Stimulated activated CD4-positive, alpha-beta T cell treated with anti-CD3 and anti-CD28 coated beads, Interleukin-4, amount 100 ng/mL, for 4 hours (primary cell): ENCODE measurements around the gene DLX2.
A peak's percentile ranks its signal among the peaks of the same experiment; 100 is the strongest.

ENCODE experiments used
- DNase-seq, 2 experiments: peaks; one replicate each; pipeline ENCODE4 v3.0.0-alpha.2; 2020

Gene DLX2

DNA sequence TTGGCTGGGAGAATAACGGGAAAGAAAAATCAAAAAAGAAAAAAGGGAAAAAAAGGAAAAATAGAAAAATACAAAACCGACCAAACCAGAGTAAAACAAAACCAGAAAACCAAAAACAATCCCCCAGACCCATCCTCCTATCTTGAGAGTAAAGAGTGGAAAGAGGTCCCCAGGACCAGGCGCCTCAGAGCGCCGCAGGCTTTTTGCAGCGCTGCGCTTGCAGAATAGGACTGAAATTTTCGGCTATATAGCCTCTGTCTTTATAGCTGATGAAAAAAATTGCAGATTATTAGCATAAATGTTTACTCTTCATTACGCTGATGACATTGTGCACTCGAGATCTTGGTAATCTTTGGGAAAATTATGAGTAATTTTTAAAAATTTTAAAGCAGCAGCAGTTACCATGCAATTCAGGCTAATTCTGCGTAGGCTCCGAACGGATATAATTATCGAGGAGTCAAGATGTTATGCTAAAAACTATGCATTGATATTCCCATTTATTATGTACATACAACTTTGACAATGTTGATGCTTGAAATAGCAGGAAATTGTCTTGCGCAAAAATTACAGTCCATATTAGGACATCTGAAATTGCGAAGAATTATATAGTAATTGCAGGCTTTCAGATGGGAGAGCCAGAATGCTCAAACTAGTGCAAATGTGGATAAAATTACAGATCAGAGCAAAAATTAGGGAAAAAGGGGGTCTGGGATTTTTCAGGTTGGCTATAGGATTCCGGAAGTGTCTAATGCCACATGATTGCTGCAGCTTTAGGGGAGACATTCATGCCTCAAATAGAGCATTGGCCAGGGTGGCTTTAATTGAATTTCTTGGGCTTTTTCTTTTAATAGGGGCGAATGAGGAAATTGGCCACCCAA lies 9.0 kb downstream of the DLX2 start:
- no peak for DNase-seq

- DNase-seq = no peak
Measured at GRCh38 chr2:172092716-172093415, 9.8 kb downstream of the DLX2 start.

DNA sequence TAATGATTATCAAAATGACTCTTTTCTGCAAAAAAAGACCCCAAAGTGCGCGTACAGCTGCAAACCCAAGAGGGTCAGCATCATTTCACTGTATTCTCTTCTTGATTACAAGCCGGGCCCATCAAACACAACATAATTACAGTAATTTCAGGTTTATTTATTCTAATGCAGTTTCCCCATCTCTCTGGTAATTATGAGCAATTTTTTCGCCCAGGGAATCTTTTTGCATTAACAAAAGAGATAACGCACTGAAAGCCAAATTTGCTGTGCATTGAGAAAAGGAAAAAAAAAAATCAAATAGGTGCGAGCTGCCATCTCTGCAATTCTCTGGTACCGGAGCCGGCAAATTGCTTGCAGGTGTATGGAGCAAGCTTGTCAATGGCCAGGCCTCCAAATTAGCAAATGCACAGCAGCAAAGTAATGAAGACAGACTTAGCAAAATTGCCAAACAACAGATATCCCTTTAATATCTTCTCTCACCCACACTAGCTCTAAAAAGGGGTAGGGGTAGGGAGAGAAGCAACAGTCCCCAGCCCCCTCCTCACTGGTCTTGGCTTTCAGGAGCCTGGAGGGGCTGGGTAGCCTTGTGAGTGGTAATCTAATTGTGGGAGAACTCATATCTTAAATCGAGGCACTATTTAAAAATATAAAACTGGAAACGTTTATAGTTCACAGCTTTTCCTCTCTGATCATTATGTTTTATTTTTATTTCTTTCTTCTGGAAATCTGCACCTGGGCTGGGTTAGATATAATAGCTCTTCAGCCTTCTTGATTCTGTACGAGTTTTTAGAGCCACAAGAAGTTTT lies 10.7 kb downstream of the DLX2 start:
- no peak for DNase-seq

GRCh38 chr2:172091000-172091641 lies 11.6 kb downstream of the DLX2 start:
- no peak for DNase-seq

DNA sequence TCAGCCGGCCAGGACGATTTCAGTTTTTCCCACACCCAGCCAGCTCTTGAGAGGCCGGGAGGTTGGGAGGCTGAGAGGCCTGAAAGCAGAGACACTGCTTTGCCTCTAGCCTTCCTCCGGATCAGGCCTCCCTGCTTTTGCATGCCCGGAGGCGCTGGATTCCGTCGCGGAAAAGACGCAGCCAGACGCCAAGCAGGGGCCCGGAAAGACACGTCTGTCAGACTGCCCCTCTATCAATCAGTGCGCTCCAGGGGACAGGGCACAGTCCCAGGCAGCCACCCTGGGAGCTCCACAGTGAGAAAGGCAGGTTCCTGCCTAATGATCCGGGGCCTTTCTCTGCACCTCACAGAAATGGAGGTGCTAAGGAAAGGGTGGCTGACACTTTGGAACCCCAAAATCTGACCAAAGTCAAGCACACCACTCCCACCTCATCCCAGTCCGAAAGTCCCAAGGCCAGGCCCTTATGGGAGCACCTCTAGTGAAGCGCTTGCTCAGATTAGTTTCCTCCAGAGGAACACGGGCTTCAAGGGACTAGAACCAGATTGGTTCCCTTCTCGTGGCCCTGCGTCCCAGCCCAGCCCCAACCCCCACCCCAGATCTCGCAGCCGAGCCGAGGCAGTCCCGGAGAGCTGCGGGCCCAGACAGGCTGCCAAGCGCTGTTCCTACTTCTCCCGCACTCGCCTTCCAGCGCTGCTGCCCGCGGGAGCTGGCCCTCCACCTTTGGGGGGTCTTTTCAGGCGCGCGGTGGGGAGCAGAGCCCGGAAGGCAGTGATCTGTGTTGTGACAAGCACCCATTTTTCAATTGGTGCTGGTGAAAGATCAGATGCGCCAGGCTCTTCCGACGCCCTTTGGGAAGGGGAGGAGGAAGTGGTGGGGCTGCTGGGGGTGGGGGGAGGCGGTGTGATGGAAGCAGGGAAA lies 12.4 kb downstream of the DLX2 start:
- no peak for DNase-seq

DNA sequence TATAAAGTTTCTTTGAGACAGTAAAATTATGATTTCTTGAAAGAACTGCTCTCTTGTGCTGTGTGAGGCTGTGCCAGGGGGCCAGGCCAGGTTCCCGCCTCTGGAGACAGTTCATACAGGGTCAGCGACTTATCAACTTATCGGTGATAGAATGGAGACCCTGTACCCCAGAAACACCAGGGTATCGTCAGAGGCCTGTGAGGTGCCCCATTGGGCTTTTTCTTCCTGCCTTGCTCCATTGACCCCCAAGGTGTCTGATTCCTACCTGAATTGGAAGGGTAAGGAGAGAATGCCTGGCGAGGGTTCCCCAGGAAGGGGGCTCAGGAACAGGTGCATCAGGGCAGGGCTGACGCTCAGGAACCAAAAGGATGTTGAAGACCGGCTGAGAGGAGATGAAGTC lies 13.1 kb downstream of the DLX2 start:
- DNase-seq = no peak

DNA sequence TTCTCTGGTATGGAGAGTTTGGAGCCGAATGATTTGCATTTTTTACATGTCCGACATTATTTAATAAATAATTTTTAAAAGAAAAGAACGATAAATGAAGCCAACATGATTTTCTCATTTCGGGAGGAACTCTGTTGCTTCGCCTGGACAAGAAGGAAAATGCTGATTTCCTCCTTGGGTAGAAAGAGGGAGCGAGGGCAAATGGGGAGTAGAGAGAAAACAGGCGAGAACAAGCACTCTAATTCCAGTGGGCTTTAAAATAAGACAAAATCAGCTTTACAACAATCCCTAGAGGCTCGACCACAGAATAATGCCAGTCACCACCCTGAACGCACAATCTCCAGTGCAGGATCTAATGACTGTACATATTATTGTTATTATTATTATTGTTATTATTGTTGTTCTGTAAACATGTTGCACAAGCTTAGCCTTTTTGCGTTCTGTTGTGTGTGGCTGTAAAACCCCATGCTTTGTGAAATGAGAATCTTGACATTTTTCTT lies 13.6 kb downstream of the DLX2 start:
- DNase-seq = no peak

GRCh38 chr2:172088245-172089004 lies 14.3 kb downstream of the DLX2 start:
- no peak for DNase-seq

DNA sequence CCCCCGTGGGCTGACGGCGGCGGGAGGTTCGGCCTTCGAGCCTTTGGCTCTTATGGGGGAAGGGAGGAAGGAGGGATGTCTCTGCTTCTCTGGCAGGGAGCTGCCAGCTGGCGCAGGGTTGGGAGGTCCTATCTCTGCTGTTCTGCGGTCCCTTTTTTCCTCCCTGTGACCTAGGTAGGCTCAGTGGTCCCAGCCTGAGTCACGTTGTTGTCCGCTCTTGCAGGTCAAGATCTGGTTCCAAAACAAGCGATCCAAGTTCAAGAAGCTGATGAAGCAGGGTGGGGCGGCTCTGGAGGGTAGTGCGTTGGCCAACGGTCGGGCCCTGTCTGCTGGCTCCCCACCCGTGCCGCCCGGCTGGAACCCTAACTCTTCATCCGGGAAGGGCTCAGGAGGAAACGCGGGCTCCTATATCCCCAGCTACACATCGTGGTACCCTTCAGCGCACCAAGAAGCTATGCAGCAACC lies 14.9 kb downstream of the DLX2 start:
- no peak for DNase-seq

DNA sequence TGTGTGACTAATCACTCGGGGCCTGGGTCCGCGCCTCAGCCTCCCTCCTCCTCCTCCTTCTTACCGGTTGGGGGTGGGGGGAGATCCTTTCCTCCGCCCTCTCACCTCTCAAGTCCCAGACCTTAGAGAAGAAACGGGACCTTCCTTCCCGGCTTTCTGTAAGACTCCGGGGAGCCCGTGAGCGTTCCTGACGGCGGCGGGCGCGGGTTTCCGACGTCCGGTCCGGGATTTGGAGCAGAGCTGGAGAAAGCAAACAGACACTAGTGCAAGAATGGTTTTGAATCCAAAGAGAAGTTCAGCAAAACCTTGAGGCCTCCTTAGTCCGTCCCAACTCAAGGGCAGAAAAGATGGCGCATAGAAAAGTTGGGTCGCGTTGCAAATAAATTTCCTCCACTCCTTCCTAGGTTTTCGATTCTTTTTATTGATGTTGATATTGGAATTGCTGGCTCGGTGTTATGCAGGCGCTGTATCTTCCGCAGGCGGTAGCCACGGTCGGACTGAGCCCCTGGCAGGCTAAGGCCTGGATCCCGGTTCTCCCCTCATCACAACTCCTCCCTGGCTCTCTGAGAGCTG lies 15.4 kb downstream of the DLX2 start:
- DNase-seq = no peak

DNA sequence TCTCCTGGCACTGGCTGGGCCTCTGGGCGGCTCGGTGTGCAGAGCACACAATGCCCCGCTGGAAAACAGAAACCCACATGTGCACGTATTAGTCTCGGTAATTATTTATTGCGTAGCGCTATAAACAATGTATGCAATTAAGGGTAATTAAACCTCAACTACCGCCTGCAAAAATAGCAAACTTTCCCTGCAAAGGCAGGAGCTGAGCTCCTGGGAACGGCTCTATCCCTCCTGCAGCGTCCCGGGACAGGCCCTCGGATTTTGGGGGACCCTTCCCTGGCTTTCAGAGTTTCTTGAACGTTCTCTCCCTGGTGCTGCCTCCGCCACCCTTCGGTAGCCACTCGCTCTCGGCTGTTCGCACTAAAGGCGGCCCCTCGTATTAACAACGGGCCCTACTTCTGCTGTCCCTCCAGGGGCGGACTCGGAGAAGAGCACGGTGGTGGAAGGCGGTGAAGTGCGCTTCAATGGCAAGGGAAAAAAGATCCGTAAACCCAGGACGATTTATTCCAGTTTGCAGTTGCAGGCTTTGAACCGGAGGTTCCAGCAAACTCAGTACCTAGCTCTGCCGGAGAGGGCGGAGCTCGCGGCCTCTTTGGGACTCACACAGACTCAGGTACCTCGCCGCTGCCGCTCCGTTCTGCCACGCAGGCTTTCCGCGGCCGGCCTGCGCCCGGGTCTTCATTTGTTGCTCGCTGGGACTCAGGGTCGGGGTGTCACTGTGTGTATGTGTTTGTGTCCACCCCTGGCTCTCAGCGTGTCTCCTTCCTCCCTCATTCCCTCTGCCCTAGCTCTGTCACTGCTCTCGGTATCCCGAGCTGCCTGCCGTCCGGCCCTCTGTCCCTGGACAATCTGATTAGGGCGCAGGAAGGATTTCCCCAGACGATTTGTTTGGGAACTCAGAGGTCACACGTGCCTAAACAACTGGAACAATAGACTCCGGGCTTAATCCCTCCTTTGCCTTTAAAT lies 16.2 kb downstream of the DLX2 start:
- peak; percentile 45 to 55 for DNase-seq

DNA sequence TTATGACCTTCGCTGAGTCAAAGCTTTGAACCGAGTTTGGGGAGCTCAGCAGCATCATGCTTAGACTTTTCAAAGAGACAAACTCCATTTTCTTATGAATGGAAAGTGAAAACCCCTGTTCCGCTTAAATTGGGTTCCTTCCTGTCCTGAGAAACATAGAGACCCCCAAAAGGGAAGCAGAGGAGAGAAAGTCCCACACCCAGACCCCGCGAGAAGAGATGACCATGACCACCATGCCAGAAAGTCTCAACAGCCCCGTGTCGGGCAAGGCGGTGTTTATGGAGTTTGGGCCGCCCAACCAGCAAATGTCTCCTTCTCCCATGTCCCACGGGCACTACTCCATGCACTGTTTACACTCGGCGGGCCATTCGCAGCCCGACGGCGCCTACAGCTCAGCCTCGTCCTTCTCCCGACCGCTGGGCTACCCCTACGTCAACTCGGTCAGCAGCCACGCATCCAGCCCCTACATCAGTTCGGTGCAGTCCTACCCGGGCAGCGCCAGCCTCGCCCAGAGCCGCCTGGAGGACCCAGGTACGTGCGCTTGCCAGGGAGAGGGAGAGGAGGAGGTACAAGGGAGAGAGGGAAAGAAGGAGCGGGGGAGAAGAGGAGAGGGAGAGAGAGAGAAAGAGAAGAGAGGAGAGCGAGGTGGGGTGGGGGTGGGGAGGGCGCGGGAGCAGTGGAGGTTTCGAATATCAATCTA lies 17.1 kb downstream of the DLX2 start, which contains the start of gene DLX1:
Gene DLX1, plus strand, starts transcription at position 48 of the 700 bp plus-strand sequence. Its CDS starts 171 bp downstream, at position 219.
- DNase-seq = no peak

DNA sequence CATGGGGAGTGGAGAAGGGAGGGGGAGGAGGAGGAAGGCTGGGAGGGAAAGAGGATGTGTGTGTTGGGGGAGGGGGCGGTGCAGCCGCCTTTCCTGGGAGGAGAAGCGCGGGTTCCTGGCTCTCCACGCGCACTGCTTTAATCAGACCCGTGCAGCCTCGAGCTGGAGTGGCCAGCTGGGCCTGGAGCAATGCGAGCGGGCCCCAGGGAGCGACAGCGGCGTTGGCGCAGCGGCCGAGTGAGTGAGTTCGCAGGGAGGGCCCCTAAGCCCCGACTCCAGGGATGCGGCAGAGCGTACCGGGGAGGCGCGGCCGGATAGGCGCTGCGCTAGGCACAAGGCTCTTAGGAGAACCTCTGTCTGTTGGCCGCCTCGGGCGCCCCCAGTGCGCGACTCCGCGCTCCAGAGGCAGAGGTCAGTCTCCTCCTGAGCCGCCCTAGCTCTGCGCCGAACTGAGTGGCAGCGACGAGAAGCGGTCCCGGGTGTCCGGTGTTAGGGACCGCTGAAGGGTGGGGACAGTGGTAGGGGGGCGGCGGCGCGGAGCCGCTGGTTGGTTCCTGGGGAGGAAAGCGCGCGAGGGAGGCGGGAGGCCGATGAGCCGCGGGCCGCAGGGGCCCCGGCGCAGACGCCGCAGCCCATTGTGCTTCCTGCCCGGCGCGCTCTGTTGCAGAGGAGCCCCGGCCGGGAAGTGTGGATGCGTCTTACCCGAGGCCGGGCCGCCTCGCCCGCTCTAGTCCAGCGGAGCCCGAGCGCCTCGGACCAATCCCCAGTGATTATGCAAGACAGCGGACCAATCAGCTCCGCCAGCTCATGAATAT lies 17.8 kb downstream of the DLX2 start:
- peak; percentile 37 to 41 for DNase-seq

- DNase-seq = no peak
Measured at GRCh38 chr2:172084395-172084644, 18.4 kb downstream of the DLX2 start.

- DNase-seq = no peak
Measured at GRCh38 chr2:172083628-172084394, 18.9 kb downstream of the DLX2 start.

GRCh38 chr2:172082944-172083627 lies 19.6 kb downstream of the DLX2 start:
- no peak for DNase-seq
